K562 (cell line): ENCODE measurements around the gene OGDH. TPM values are rescaled to one million over a fixed set of nuclear protein-coding genes. Genes with fewer than 3 reads are reported as not detected.

Source experiments
- ATAC-seq: fragments of 200-7000 bp; cut with Tn5 transposase; 3 replicates; pipeline ENCODE4 v1.9.1; 2020; ENCODE audit warnings: moderate library complexity
- BruUV-seq: library from RNA; stranded (reverse); fragments of 400-500 nt; replicated peaks from 2 replicates; lab custom pipeline; 2021; lab: Mats Ljungman, UMichigan
- CTCF ChIA-PET: fragments of 300-600 bp; formaldehyde crosslinking; extraction: SDS; loops from one replicate; lab custom pipeline; 2021; ENCODE audit warnings: low intra/inter-chr PET ratio; lab: Yijun Ruan, JAX
- POLR2A ChIA-PET: fragments of 300-600, 350-650 bp; sonication (Branson Sonifier 250); formaldehyde crosslinking; extraction: SDS; loops from one replicate; lab custom pipeline; 2021; ENCODE audit warnings: antibody characterized with exemption, inconsistent platforms; lab: Yijun Ruan, JAX
- DNase-seq, 4 experiments: peaks; one replicate each; pipeline versions ENCODE4 v3.0.0 to v3.0.0-alpha.2; 2011 to 2018; ENCODE audit warnings: low spot score in 3 of 4, mixed read lengths in 3 of 4; ENCODE audit errors: extremely low read depth in 1 of 4
- FAIRE-seq: peaks from 2 replicates; lab custom pipeline; 2011; peaks lifted over from hg19 to GRCh38; lab: Jason Lieb, UNC
- H2AFZ ChIP-seq: 2 replicates; pipeline ENCODE4 v1.6.0; 2011; ENCODE audit warnings: low read depth, low read length, control low read depth, inconsistent platforms
- H3K27ac ChIP-seq: fragments of 200-600 bp; 3 replicates; pipeline ENCODE4 v1.8.0; 2011; ENCODE audit warnings: low read depth, mild to moderate bottlenecking, control low read depth, inconsistent platforms, low read length, moderate library complexity, mixed read lengths; ENCODE audit errors: extremely low read depth
- H3K27me3 ChIP-seq, 2 experiments: fragments of 300-600 bp in 1 of 2; 2 replicates in 1 of 2; 3 replicates in 1 of 2; pipeline versions ENCODE4 v1.6.0 to v1.8.0; 2011; ENCODE audit warnings: inconsistent platforms in 2 of 2, low read length in 2 of 2, mild to moderate bottlenecking in 1 of 2, mixed read lengths in 1 of 2, moderate library complexity in 1 of 2; ENCODE audit not compliant: control insufficient read depth in 2 of 2, insufficient read depth in 2 of 2
- H3K36me3 ChIP-seq: fragments of 300-600 bp; 3 replicates; pipeline ENCODE4 v1.8.0; 2011; ENCODE audit warnings: mild to moderate bottlenecking, low read length, inconsistent platforms; ENCODE audit not compliant: control insufficient read depth, insufficient read depth
- H3K4me1 ChIP-seq, 2 experiments: fragments of 200-600 bp in 1 of 2; replicated peaks in 1 of 2; 2 replicates in 1 of 2; 3 replicates in 1 of 2; pipeline versions ENCODE4 v1.5.1 to v1.8.0; 2011; ENCODE audit warnings: inconsistent platforms in 2 of 2, low read length in 2 of 2, mild to moderate bottlenecking in 1 of 2, mixed read lengths in 1 of 2, moderate library complexity in 1 of 2; ENCODE audit not compliant: control insufficient read depth in 2 of 2, insufficient read depth in 2 of 2
- H3K4me2 ChIP-seq: 2 replicates; pipeline ENCODE4 v1.6.1; 2011; ENCODE audit warnings: low read length, control low read depth, inconsistent platforms, mixed read lengths; ENCODE audit not compliant: insufficient read depth
- H3K4me3 ChIP-seq: fragments of 200-600 bp; sonication (generic), shearing (Covaris generic); 2 replicates; pipeline ENCODE4 v1.5.1; 2016; ENCODE audit warnings: control low read depth, inconsistent platforms
- H3K79me2 ChIP-seq: fragments of 200-600 bp; 3 replicates; pipeline ENCODE4 v1.8.0; 2011; ENCODE audit warnings: low read length, inconsistent platforms; ENCODE audit not compliant: control insufficient read depth, insufficient read depth
- H3K9ac ChIP-seq, 2 experiments: 2 replicates each; pipeline versions ENCODE4 v1.6.0 to v1.6.1; 2011; ENCODE audit warnings: low read depth in 2 of 2, low read length in 2 of 2, control low read depth in 1 of 2, inconsistent platforms in 1 of 2, mild to moderate bottlenecking in 1 of 2, mixed read lengths in 1 of 2; ENCODE audit not compliant: insufficient read depth in 1 of 2
- H3K9me1 ChIP-seq: one replicate; pipeline ENCODE4 v1.6.0; 2011; ENCODE audit warnings: inconsistent platforms, mild to moderate bottlenecking, low read length, moderate library complexity; ENCODE audit not compliant: control insufficient read depth, insufficient read depth
- H3K9me3 ChIP-seq: replicated peaks from 2 replicates; pipeline ENCODE4 v1.5.1; 2011; ENCODE audit warnings: low read depth, low read length, inconsistent platforms; ENCODE audit not compliant: control insufficient read depth, insufficient read depth
- H4K20me1 ChIP-seq: replicated peaks from 2 replicates; pipeline ENCODE4 v1.6.1; 2011; ENCODE audit warnings: low read length, inconsistent platforms, mixed read lengths; ENCODE audit not compliant: control insufficient read depth, insufficient read depth
- BRCA1 ChIP-seq, 2 experiments: fragments of 450-650 bp in 1 of 2; sonication (generic) in 1 of 2; formaldehyde crosslinking in 1 of 2; IDR thresholded peaks; 2 replicates each; pipeline versions ENCODE4 v1.5.0 to v1.6.1; 2017 to 2020; ENCODE audit warnings: mild to moderate bottlenecking in 1 of 2, missing genetic modification reagents in 1 of 2
- CBFA2T3 ChIP-seq: fragments of 450-650 bp; IDR thresholded peaks from 2 replicates; pipeline ENCODE4 v1.6.1; 2017
- E2F6 ChIP-seq, 2 experiments: IDR thresholded peaks; 2 replicates each; pipeline ENCODE4 v1.6.1; 2011; ENCODE audit warnings: borderline replicate concordance in 1 of 2, control low read depth in 1 of 2, low read depth in 1 of 2, low read length in 1 of 2, mild to moderate bottlenecking in 1 of 2, mixed read lengths in 1 of 2, moderate library complexity in 1 of 2; ENCODE audit not compliant: insufficient read depth in 1 of 2, insufficient read length in 1 of 2, poor library complexity in 1 of 2, severe bottlenecking in 1 of 2; ENCODE audit errors: extremely low read depth in 1 of 2
- FOXK1 ChIP-seq: sonication (generic); formaldehyde crosslinking; IDR thresholded peaks from 2 replicates; pipeline ENCODE4 v1.8.0; 2022; ENCODE audit warnings: missing genetic modification reagents, mild to moderate bottlenecking, borderline replicate concordance
- HINFP ChIP-seq: fragments of 450-650 bp; conservative IDR thresholded peaks from 2 replicates; pipeline ENCODE4 v1.6.1; 2016; ENCODE audit warnings: missing genetic modification characterization, low read depth, mild to moderate bottlenecking, control low read depth, missing compliant biosample characterization
- IFI16 ChIP-seq: fragments of 250-450 bp; sonication (Bioruptor Pico); IDR thresholded peaks from 2 replicates; pipeline ENCODE4 v2.1.2; 2022; ENCODE audit warnings: mild to moderate bottlenecking, inconsistent platforms
- IRF2 ChIP-seq: sonication (generic); formaldehyde crosslinking; IDR thresholded peaks from 2 replicates; pipeline ENCODE4 v1.8.1; 2022; ENCODE audit warnings: mild to moderate bottlenecking, missing genetic modification reagents
- L3MBTL2 ChIP-seq: fragments of 450-650 bp; IDR thresholded peaks from 2 replicates; pipeline ENCODE4 v1.6.1; 2016; ENCODE audit warnings: mild to moderate bottlenecking, moderate library complexity
- MTA1 ChIP-seq: fragments of 450-650 bp; IDR thresholded peaks from 2 replicates; pipeline ENCODE4 v1.6.1; 2017; ENCODE audit warnings: borderline replicate concordance
- MYC ChIP-seq, 2 experiments: fragments of 250-450 bp in 1 of 2; sonication (Bioruptor Pico) in 1 of 2; IDR thresholded peaks; 2 replicates each; pipeline versions ENCODE4 v1.5.1 to v1.6.1; 2012 to 2021; ENCODE audit warnings: low read depth in 2 of 2, borderline replicate concordance in 1 of 2, improper control_type of control experiment in 1 of 2, low read length in 1 of 2, mild to moderate bottlenecking in 1 of 2, moderate library complexity in 1 of 2
- PTBP1 ChIP-seq: fragments of 200-400 bp; formaldehyde crosslinking; IDR thresholded peaks from 2 replicates; pipeline ENCODE4 v1.6.1; 2017; ENCODE audit warnings: low read depth, low read length
- RBM15 ChIP-seq: fragments of 200-400 bp; formaldehyde crosslinking; IDR thresholded peaks from 2 replicates; pipeline ENCODE4 v1.6.1; 2018; ENCODE audit warnings: mild to moderate bottlenecking, low read length, moderate library complexity; ENCODE audit not compliant: insufficient read depth
- RFX5 ChIP-seq: IDR thresholded peaks from 2 replicates; pipeline ENCODE4 v1.6.1; 2011; ENCODE audit warnings: low read depth, mild to moderate bottlenecking, improper control_type of control experiment, low read length
- SP2 ChIP-seq: IDR thresholded peaks from 2 replicates; pipeline ENCODE4 v1.6.1; 2011; ENCODE audit warnings: mild to moderate bottlenecking, low read depth, low read length, moderate library complexity; ENCODE audit not compliant: poor library complexity, severe bottlenecking; ENCODE audit errors: extremely low read depth
- SRSF7 ChIP-seq: fragments of 200-400 bp; formaldehyde crosslinking; optimal IDR thresholded peaks from 2 replicates; pipeline ENCODE3; 2017; ENCODE audit warnings: mild to moderate bottlenecking, low read depth, low read length
- TEAD2 ChIP-seq: fragments of 450-650 bp; IDR thresholded peaks from 2 replicates; pipeline ENCODE4 v1.6.1; 2016; ENCODE audit warnings: missing genetic modification characterization, control low read depth, missing compliant biosample characterization
- THRAP3 ChIP-seq: fragments of 450-650 bp; IDR thresholded peaks from 2 replicates; pipeline ENCODE4 v1.6.1; 2016; ENCODE audit warnings: mild to moderate bottlenecking, inconsistent platforms, borderline replicate concordance
- ZNF589 ChIP-seq: fragments of 200-800 bp; sonication (Bioruptor generic); IDR thresholded peaks from 2 replicates; pipeline ENCODE4 v1.6.1; 2016; ENCODE audit warnings: low read depth, missing genetic modification characterization, missing compliant biosample characterization
- WGBS: fragments of 100-300 bp; shearing (Covaris generic); methylation state at CpG from one replicate; pipeline ENCODE4 v1.1.6; 2016; ENCODE audit warnings: low coverage, mixed read lengths; ENCODE audit not compliant: insufficient coverage; ENCODE audit errors: missing lambda C conversion rate; 5-methylcytosine and 5-hydroxymethylcytosine counted together
- in situ Hi-C: fragments of 300-500 bp; cut with MboI; formaldehyde crosslinking; loops from 4 replicates; pipeline ENCODE4 v1.15.0; 2018; ENCODE audit warnings: inconsistent platforms, mixed read lengths
- intact Hi-C: fragments of 100-400 bp; cut with micrococcal nuclease; formaldehyde crosslinking; loops from 2 replicates; pipeline ENCODE4 v1.14.2; 2022
- polyA plus RNA-seq, 8 experiments: library from polyadenylated mRNA; depleted of rRNA in 4 of 8; stranded (reverse) in 5 of 8; unstranded in 3 of 8; fragments of >200 nt; fragmentation: Nextera tagmentation in 2 of 8; fragmentation: Illumina TruSeq in 1 of 8; extraction: Ambion mirVana in 2 of 8; extraction: Trizol in 1 of 8; gene quantifications; 2 replicates each; pipeline versions ENCODE4 v1.2.1 to v1.2.3, GENCODE V29; 2011 to 2014; ENCODE audit warnings: inconsistent platforms in 1 of 8, missing spikeins in 1 of 8
- total RNA-seq, 7 experiments: library from RNA; depleted of rRNA in 6 of 7; stranded (reverse); fragments of >200 nt in 6 of 7; fragmentation: Illumina TruSeq in 2 of 7; extraction: Trizol in 2 of 7; gene quantifications; 2 replicates each; pipeline versions ENCODE4 v1.2.1 to v1.2.3, GENCODE V29; 2011 to 2021; ENCODE audit warnings: low replicate concordance in 1 of 7

OGDH gene
- total and polyA plus RNA-seq, 9 of the 15 experiments (the other 6 are each of a cell fraction or from before 2014, with no cell fraction given), result 3.1 to 80.3 (median 23.5) TPM

- H3K36me3 ChIP-seq, result peaks cover 12% of the 10 kb centered on the region
- H3K9me1 ChIP-seq, result no peaks in the 10 kb centered on the region
- H3K79me2 ChIP-seq, result peaks cover 54% of the 10 kb centered on the region
- DNase-seq (no peak), FAIRE-seq (no peak), ATAC-seq (no peak)
- CTCF ChIA-PET, result no interaction called here
- peak overlapping the region; percentile 84 for H3K27ac ChIP-seq
- 37% methylated on average over 35 of the region's 35 CpGs for WGBS
- peak overlapping the region; percentile 69 for H2AFZ ChIP-seq
- intact Hi-C loops, result loop anchor here (2.0 to 5.0 kb wide), 4 partner anchors 31 to 189 kb away; partner anchors contain the start of gene PPIA
- POLR2A ChIA-PET, result interaction anchor here (0.6 to 2.7 kb wide), 16 partner anchors 10 to 377 kb away, joined by 3 to 15 read pairs (median 4); partner anchors contain the start of genes DDX56, H2AZ2, PURB and TMED4
- peaks cover 8 to 27% of the 10 kb centered on the region in 2 experiments; a peak in 4 of 5 replicates for H3K4me1 ChIP-seq
- no peaks in the 10 kb centered on the region for H3K27me3 ChIP-seq
- BruUV-seq, result TSS peak; percentile 80
- H4K20me1 ChIP-seq, result no peaks in the 10 kb centered on the region; the same call in 1 of the 2 replicates
- peak overlapping the region; percentile 96 for H3K4me2 ChIP-seq
- peak overlapping the region; percentile 77 for H3K4me3 ChIP-seq
- H3K9ac ChIP-seq, result peak overlapping the region; percentile 81 to 96
- in situ Hi-C loops, result no loop called here
- H3K9me3 ChIP-seq, result no peaks in the 10 kb centered on the region
- TF ChIP-seq IRF2 (CRISPR knock-in tag), result no peak
- no peak for TF ChIP-seq BRCA1 (IDR thresholded peaks at IDR 0.05)
- TF ChIP-seq BRCA1 (CRISPR knock-in tag; IDR thresholded peaks at IDR 0.05), result no peak
- TF ChIP-seq L3MBTL2, result peak; percentile 83
- TF ChIP-seq PTBP1, result 0 out of 2 replicates have a peak, but pooled peaks have one; percentile 48
- TF ChIP-seq TEAD2 (tag), result no peak
- TF ChIP-seq MYC (IDR thresholded peaks at IDR 0.05; ENCODE audit: low read depth, low read length), result no peak
- TF ChIP-seq MYC (CRISPR knock-in tag; IDR thresholded peaks at IDR 0.05; ENCODE audit: borderline replicate concordance, low read depth), result peak; percentile 93
- TF ChIP-seq MTA1, result no peak
- TF ChIP-seq SRSF7, result no peak
- no peak for TF ChIP-seq IFI16 (CRISPR knock-in tag)
- TF ChIP-seq ZNF589 (CRISPR knock-in tag), result peak; percentile 24; the same call in 1 of the 2 replicates
- no peak for TF ChIP-seq RFX5
- no peak for TF ChIP-seq CBFA2T3
- no peak for TF ChIP-seq SP2
- TF ChIP-seq HINFP (tag), result no peak
- no peak for TF ChIP-seq FOXK1
- TF ChIP-seq RBM15, result no peak
- no peak for TF ChIP-seq THRAP3
- TF ChIP-seq E2F6 (IDR thresholded peaks at IDR 0.05; ENCODE audit: borderline replicate concordance in 1 of 2, extremely low read depth in 1 of 2, insufficient read depth in 1 of 2, insufficient read length in 1 of 2, low read depth in 1 of 2, low read length in 1 of 2, poor library complexity in 1 of 2, severe bottlenecking in 1 of 2), result no peak
Measured at GRCh38 chr7:44607141-44608068, 978 bp downstream of the OGDH start.
